GM21529 (cell line): ENCODE data around the gene CYP11A1.

Source experiments
- ATAC-seq: cut with Tn5 transposase; IDR thresholded peaks from one replicate; pipeline ENCODE4 v1.9.1; 2021; ENCODE audit not compliant: unreplicated experiment

The CYP11A1 gene

GRCh38 chr15:74328331-74329056 is 39.0 kb downstream of the CYP11A1 start:
- ATAC-seq = no peak

GRCh38 chr15:74327756-74328155 is 39.7 kb downstream of the CYP11A1 start:
- no peak for ATAC-seq

GRCh38 chr15:74326746-74327145 is 40.7 kb downstream of the CYP11A1 start:
- ATAC-seq = no peak

- ATAC-seq = no peak
Measured at GRCh38 chr15:74324714-74325113, 42.7 kb downstream of the CYP11A1 start.

GRCh38 chr15:74322558-74323180 is 44.8 kb downstream of the CYP11A1 start:
- ATAC-seq = no peak

- no peak for ATAC-seq
Measured at GRCh38 chr15:74320352-74321247, 46.8 kb downstream of the CYP11A1 start.

- ATAC-seq = no peak
Measured at GRCh38 chr15:74319596-74320351, 47.7 kb downstream of the CYP11A1 start.

- no peak for ATAC-seq
Measured at GRCh38 chr15:74319138-74319460, 48.3 kb downstream of the CYP11A1 start.

- no peak for ATAC-seq
Measured at GRCh38 chr15:74318376-74319137, 48.9 kb downstream of the CYP11A1 start.

GRCh38 chr15:74317820-74318375 is 49.5 kb downstream of the CYP11A1 start:
- ATAC-seq = no peak

GRCh38 chr15:74316141-74316540 is 51.3 kb downstream of the CYP11A1 start:
- ATAC-seq = no peak

- ATAC-seq = no peak
Measured at GRCh38 chr15:74315626-74316025, 51.8 kb downstream of the CYP11A1 start.

- no peak for ATAC-seq
Measured at GRCh38 chr15:74314795-74315438, 52.5 kb downstream of the CYP11A1 start.

GRCh38 chr15:74313889-74314288 is 53.6 kb downstream of the CYP11A1 start:
- ATAC-seq = no peak

- ATAC-seq = no peak
Measured at GRCh38 chr15:74312445-74313007, 54.9 kb downstream of the CYP11A1 start.

GRCh38 chr15:74311734-74312444 is 55.6 kb downstream of the CYP11A1 start:
- no peak for ATAC-seq

GRCh38 chr15:74307827-74308811 is 59.3 kb downstream of the CYP11A1 start:
- no peak for ATAC-seq
